K562 (cell line): Measurements from ENCODE around the gene HMGN1. TPM values are rescaled to one million over a fixed set of nuclear protein-coding genes. Genes with fewer than 3 reads are reported as not detected.
A peak's percentile ranks its signal among the peaks of the same experiment; 100 is the strongest.

ENCODE experiments used
- DEAF1 ChIP-seq: fragments of 450-650 bp; formaldehyde crosslinking; IDR thresholded peaks from 2 replicates; pipeline ENCODE4 v1.4.0; 2020; ENCODE audit warnings: mild to moderate bottlenecking, moderate library complexity
- ETS2 ChIP-seq: IDR thresholded peaks from 2 replicates; pipeline ENCODE4 v1.6.1; 2016; ENCODE audit warnings: borderline replicate concordance, missing genetic modification characterization, mild to moderate bottlenecking, moderate library complexity, missing compliant biosample characterization; ENCODE audit not compliant: poor library complexity, severe bottlenecking
- FOXK1 ChIP-seq: sonication (generic); formaldehyde crosslinking; IDR thresholded peaks from 2 replicates; pipeline ENCODE4 v1.8.0; 2022; ENCODE audit warnings: missing genetic modification reagents, mild to moderate bottlenecking, borderline replicate concordance
- KDM1A ChIP-seq, 2 experiments: fragments of 450-650 bp; IDR thresholded peaks; 2 replicates each; pipeline ENCODE4 v1.6.1; 2016; ENCODE audit warnings: mild to moderate bottlenecking in 2 of 2
- L3MBTL2 ChIP-seq: fragments of 450-650 bp; IDR thresholded peaks from 2 replicates; pipeline ENCODE4 v1.6.1; 2016; ENCODE audit warnings: mild to moderate bottlenecking, moderate library complexity
- MAX ChIP-seq: sonication (generic); formaldehyde crosslinking; IDR thresholded peaks from 2 replicates; pipeline ENCODE4 v1.9.0; 2022; ENCODE audit warnings: mild to moderate bottlenecking, missing genetic modification reagents
- NELFE ChIP-seq: IDR thresholded peaks from 2 replicates; pipeline ENCODE4 v1.6.1; 2011; ENCODE audit warnings: mild to moderate bottlenecking; ENCODE audit not compliant: insufficient read depth, insufficient read length
- PHTF2 ChIP-seq: fragments of 250-450 bp; sonication (Bioruptor Pico); IDR thresholded peaks from 2 replicates; pipeline ENCODE4 v1.5.0; 2021; ENCODE audit warnings: mild to moderate bottlenecking
- RCOR1 ChIP-seq, 2 experiments: IDR thresholded peaks; 2 replicates each; pipeline ENCODE4 v1.6.1; 2012; ENCODE audit warnings: low read depth in 2 of 2, low read length in 2 of 2, borderline replicate concordance in 1 of 2, improper control_type of control experiment in 1 of 2
- SOX6 ChIP-seq: fragments of 450-650 bp; IDR thresholded peaks from 2 replicates; pipeline ENCODE4 v1.6.1; 2014; ENCODE audit warnings: mild to moderate bottlenecking
- ZMIZ1 ChIP-seq, 2 experiments: fragments of 150-350 bp in 1 of 2; IDR thresholded peaks; 2 replicates each; pipeline ENCODE4 v1.6.1; 2012 to 2016; ENCODE audit warnings: low read depth in 2 of 2, low read length in 2 of 2, mild to moderate bottlenecking in 1 of 2, moderate library complexity in 1 of 2
- ZNF263 ChIP-seq: sonication (generic); formaldehyde crosslinking; IDR thresholded peaks from 2 replicates; pipeline ENCODE4 v1.8.0; 2022; ENCODE audit warnings: mild to moderate bottlenecking, missing genetic modification reagents, borderline replicate concordance
- ZNF41 ChIP-seq: fragments of 250-450 bp; sonication (Bioruptor Pico); conservative IDR thresholded peaks from 2 replicates; pipeline ENCODE4 v1.4.0; 2020; ENCODE audit warnings: mild to moderate bottlenecking
- ZNF431 ChIP-seq: sonication (generic); formaldehyde crosslinking; IDR thresholded peaks from 2 replicates; pipeline ENCODE4 v1.8.0; 2022; ENCODE audit warnings: mild to moderate bottlenecking, missing genetic modification reagents
- ZNF592 ChIP-seq: fragments of 450-650 bp; IDR thresholded peaks from 2 replicates; pipeline ENCODE4 v1.6.1; 2017; ENCODE audit warnings: antibody characterized with exemption, mild to moderate bottlenecking
- polyA plus RNA-seq, 8 experiments: library from polyadenylated mRNA; depleted of rRNA in 4 of 8; stranded (reverse) in 5 of 8; unstranded in 3 of 8; fragments of >200 nt; fragmentation: Nextera tagmentation in 2 of 8; fragmentation: Illumina TruSeq in 1 of 8; extraction: Ambion mirVana in 2 of 8; extraction: Trizol in 1 of 8; gene quantifications; 2 replicates each; pipeline versions ENCODE4 v1.2.1 to v1.2.3, GENCODE V29; 2011 to 2014; ENCODE audit warnings: inconsistent platforms in 1 of 8, missing spikeins in 1 of 8
- total RNA-seq, 7 experiments: library from RNA; depleted of rRNA in 6 of 7; stranded (reverse); fragments of >200 nt in 6 of 7; fragmentation: Illumina TruSeq in 2 of 7; extraction: Trizol in 2 of 7; gene quantifications; 2 replicates each; pipeline versions ENCODE4 v1.2.1 to v1.2.3, GENCODE V29; 2011 to 2021; ENCODE audit warnings: low replicate concordance in 1 of 7

HMGN1 gene
- total and polyA plus RNA-seq, 9 of the 15 experiments (the other 6 are each of a cell fraction or from before 2014, with no cell fraction given) = 124 to 626 (median 498) TPM

GRCh38 chr21:39317134-39318090 lies 31.5 kb downstream of the HMGN1 start (continued):
- TF ChIP-seq MAX (CRISPR knock-in tag) (peak; percentile 42; the same call in 1 of the 2 replicates), L3MBTL2 (peak; percentile 86), DEAF1 (CRISPR knock-in tag) (no peak), ZNF263 (CRISPR knock-in tag) (no peak; the same call in 1 of the 2 replicates), ZNF41 (CRISPR knock-in tag) (no peak), NELFE (no peak), FOXK1 (CRISPR knock-in tag) (no peak), SOX6 (peak; percentile 85; the same call in 1 of the 2 replicates), ETS2 (tag) (no peak), ZMIZ1 (IDR thresholded peaks at IDR 0.05; ENCODE audit: low read depth in 2 of 2, low read length in 2 of 2) (0 out of 4 replicates have a peak, but pooled peaks of 1 of the 2 experiments have one; percentile 22), KDM1A (IDR thresholded peaks at IDR 0.05) (peak in 1 of 2 experiments; percentile 8; a peak in 1 of 4 replicates), RCOR1 (IDR thresholded peaks at IDR 0.05; ENCODE audit: borderline replicate concordance in 1 of 2, low read depth in 2 of 2, low read length in 2 of 2) (peak in 1 of 2 experiments; percentile 63; a peak in 2 of 4 replicates), PHTF2 (CRISPR knock-in tag) (no peak), ZNF592 (peak; percentile 79), ZNF431 (CRISPR knock-in tag) (no peak)
